ENCODE measurements around the gene RDH8.

Gene RDH8

GRCh38 chr19:10043286-10043927 is 30.1 kb downstream of the RDH8 start:
- DNase-seq, result no peak

- DNase-seq, result no peak
Measured at GRCh38 chr19:10044390-10044789, 31.1 kb downstream of the RDH8 start.

- no peak for DNase-seq
Measured at GRCh38 chr19:10045371-10045770, 32.1 kb downstream of the RDH8 start.

GRCh38 chr19:10049626-10050025 is 36.3 kb downstream of the RDH8 start:
- no peak for DNase-seq

GRCh38 chr19:10052602-10053360 is 39.5 kb downstream of the RDH8 start:
- DNase-seq, result no peak

GRCh38 chr19:10061717-10062310 is 48.5 kb downstream of the RDH8 start:
- DNase-seq, result no peak

GRCh38 chr19:10068205-10068604 is 54.9 kb downstream of the RDH8 start:
- no peak for DNase-seq

- no peak for DNase-seq
Measured at GRCh38 chr19:10069046-10069445, 55.8 kb downstream of the RDH8 start.

- DNase-seq, result no peak
Measured at GRCh38 chr19:10070730-10071446, 57.6 kb downstream of the RDH8 start.

All from AML-193 (cell line).